ENCODE data around the gene ANKMY1.
"Not testable (repeated sequence)": the region's sequence is repeated elsewhere in the genome, so short reads cannot be mapped to it uniquely, and the experiment has no call there.

ANKMY1 gene

GRCh38 chr2:240539101-240539500 is 18.7 kb downstream of the ANKMY1 start:
- DNase-seq = not testable (repeated sequence)

GRCh38 chr2:240538031-240538780 is 19.6 kb downstream of the ANKMY1 start:
- DNase-seq = no peak

- no peak for DNase-seq
Measured at GRCh38 chr2:240532031-240532775, 25.6 kb downstream of the ANKMY1 start.

GRCh38 chr2:240531038-240531437 is 26.8 kb downstream of the ANKMY1 start:
- DNase-seq = no peak

GRCh38 chr2:240530181-240530580 is 27.6 kb downstream of the ANKMY1 start:
- DNase-seq = no peak

- no peak for DNase-seq
Measured at GRCh38 chr2:240529344-240529999, 28.3 kb downstream of the ANKMY1 start.

- no peak for DNase-seq
Measured at GRCh38 chr2:240528406-240529040, 29.3 kb downstream of the ANKMY1 start.

GRCh38 chr2:240527153-240527750 is 30.5 kb downstream of the ANKMY1 start:
- no peak for DNase-seq

GRCh38 chr2:240526521-240526920 is 31.3 kb downstream of the ANKMY1 start:
- DNase-seq = no peak

- DNase-seq = no peak
Measured at GRCh38 chr2:240525802-240526201, 32.0 kb downstream of the ANKMY1 start.

- no peak for DNase-seq
Measured at GRCh38 chr2:240524963-240525718, 32.6 kb downstream of the ANKMY1 start.

- DNase-seq = no peak
Measured at GRCh38 chr2:240523451-240524281, 34.1 kb downstream of the ANKMY1 start.

GRCh38 chr2:240522406-240522805 is 35.4 kb downstream of the ANKMY1 start:
- no peak for DNase-seq

- not testable (repeated sequence) for DNase-seq
Measured at GRCh38 chr2:240521885-240522284, 35.9 kb downstream of the ANKMY1 start.

- no peak for DNase-seq
Measured at GRCh38 chr2:240520974-240521350, 36.8 kb downstream of the ANKMY1 start.

GRCh38 chr2:240520130-240520973 is 37.4 kb downstream of the ANKMY1 start:
- no peak for DNase-seq

- no peak for DNase-seq
Measured at GRCh38 chr2:240519396-240520129, 38.2 kb downstream of the ANKMY1 start.

GRCh38 chr2:240518981-240519380 is 38.8 kb downstream of the ANKMY1 start:
- DNase-seq = no peak

GRCh38 chr2:240517342-240517741 is 40.4 kb downstream of the ANKMY1 start:
- DNase-seq = no peak

GRCh38 chr2:240514631-240515030 is 43.2 kb downstream of the ANKMY1 start:
- no peak for DNase-seq
